Neural progenitor cell (in vitro differentiated cells): ENCODE data around the gene ZNF800. TPM values are rescaled to one million over a fixed set of nuclear protein-coding genes. Genes with fewer than 3 reads are reported as not detected.

Experiments
- DNase-seq: peaks from one replicate; pipeline ENCODE4 v3.0.0-alpha.2; 2016; ENCODE audit warnings: low spot score
- H2AFZ ChIP-seq: fragments of 200-600 bp; sonication (generic); replicated peaks from 2 replicates; pipeline ENCODE4 v1.6.1; 2016; ENCODE audit warnings: antibody characterized with exemption
- H3F3A ChIP-seq: fragments of 200-600 bp; sonication (generic); 2 replicates; pipeline ENCODE4 v1.6.1; 2016; ENCODE audit warnings: antibody characterized with exemption, low read depth
- H3K27ac ChIP-seq: fragments of 200-600 bp; sonication (generic); 2 replicates; pipeline ENCODE4 v1.5.1; 2016; ENCODE audit warnings: mild to moderate bottlenecking
- H3K27me3 ChIP-seq: fragments of 200-600 bp; sonication (generic); 2 replicates; pipeline ENCODE4 v1.6.1; 2016; ENCODE audit warnings: mild to moderate bottlenecking, moderate library complexity
- H3K36me3 ChIP-seq: fragments of 200-600 bp; sonication (generic); 2 replicates; pipeline ENCODE4 v1.5.1; 2016
- H3K4me1 ChIP-seq: fragments of 200-600 bp; sonication (generic); 2 replicates; pipeline ENCODE4 v1.6.1; 2016; ENCODE audit warnings: mixed run types
- H3K4me2 ChIP-seq: fragments of 200-600 bp; sonication (generic); 2 replicates; pipeline ENCODE4 v1.6.1; 2016
- H3K4me3 ChIP-seq: fragments of 200-600 bp; sonication (generic); 2 replicates; pipeline ENCODE4 v1.5.1; 2016
- H3K79me2 ChIP-seq: fragments of 200-600 bp; sonication (generic); 2 replicates; pipeline ENCODE4 v1.6.1; 2016; ENCODE audit warnings: low read depth
- H3K9ac ChIP-seq: fragments of 200-600 bp; sonication (generic); 2 replicates; pipeline ENCODE4 v1.6.1; 2016
- H3K9me3 ChIP-seq: fragments of 200-600 bp; sonication (generic); 2 replicates; pipeline ENCODE4 v1.5.1; 2016; ENCODE audit warnings: low read depth
- H4K20me1 ChIP-seq: fragments of 200-600 bp; sonication (generic); 2 replicates; pipeline ENCODE4 v1.6.1; 2016; ENCODE audit warnings: low read depth
- H3K27ac Mint-ChIP-seq: 3 replicates; pipeline ENCODE4 v1.8.0; 2021; ENCODE audit warnings: mixed read lengths
- H3K27me3 Mint-ChIP-seq: 2 replicates; pipeline ENCODE4 v1.8.0; 2022; ENCODE audit warnings: low read depth, mild to moderate bottlenecking, inconsistent platforms, moderate library complexity, mixed read lengths; ENCODE audit not compliant: insufficient read depth
- H3K36me3 Mint-ChIP-seq: 3 replicates; pipeline ENCODE4 v1.8.0; 2021; ENCODE audit warnings: mixed read lengths
- H3K4me1 Mint-ChIP-seq: 3 replicates; pipeline ENCODE4 v1.8.0; 2021; ENCODE audit warnings: mixed read lengths
- H3K4me3 Mint-ChIP-seq: 3 replicates; pipeline ENCODE4 v1.8.0; 2021; ENCODE audit warnings: mild to moderate bottlenecking, moderate library complexity, mixed read lengths
- H3K9me3 Mint-ChIP-seq: 3 replicates; pipeline ENCODE4 v1.8.0; 2020; ENCODE audit warnings: mixed read lengths
- EZH2 ChIP-seq: fragments of 200-600 bp; sonication (generic); IDR thresholded peaks from 2 replicates; pipeline ENCODE4 v1.6.1; 2017; ENCODE audit warnings: antibody characterized with exemption, mild to moderate bottlenecking, moderate library complexity
- EZH2phosphoT487 ChIP-seq: fragments of 200-600 bp; sonication (generic); IDR thresholded peaks from 2 replicates; pipeline ENCODE4 v1.6.1; 2017; ENCODE audit warnings: antibody characterized with exemption
- total RNA-seq: library from RNA; depleted of rRNA; stranded (reverse); fragments of >200 nt; gene quantifications from 2 replicates; pipeline ENCODE4 v1.2.3, GENCODE V29; 2015; ENCODE audit warnings: low replicate concordance
- TF ChIP-seq, protein P1 (sequence below): fragments of 200-600 bp; sonication (generic); IDR thresholded peaks from 2 replicates; pipeline ENCODE4 v1.5.1; 2017; ENCODE audit warnings: antibody characterized with exemption, mild to moderate bottlenecking

ZNF800 gene
- total RNA-seq, 1 donor from 2014 or later = 26.0 TPM

DNA sequence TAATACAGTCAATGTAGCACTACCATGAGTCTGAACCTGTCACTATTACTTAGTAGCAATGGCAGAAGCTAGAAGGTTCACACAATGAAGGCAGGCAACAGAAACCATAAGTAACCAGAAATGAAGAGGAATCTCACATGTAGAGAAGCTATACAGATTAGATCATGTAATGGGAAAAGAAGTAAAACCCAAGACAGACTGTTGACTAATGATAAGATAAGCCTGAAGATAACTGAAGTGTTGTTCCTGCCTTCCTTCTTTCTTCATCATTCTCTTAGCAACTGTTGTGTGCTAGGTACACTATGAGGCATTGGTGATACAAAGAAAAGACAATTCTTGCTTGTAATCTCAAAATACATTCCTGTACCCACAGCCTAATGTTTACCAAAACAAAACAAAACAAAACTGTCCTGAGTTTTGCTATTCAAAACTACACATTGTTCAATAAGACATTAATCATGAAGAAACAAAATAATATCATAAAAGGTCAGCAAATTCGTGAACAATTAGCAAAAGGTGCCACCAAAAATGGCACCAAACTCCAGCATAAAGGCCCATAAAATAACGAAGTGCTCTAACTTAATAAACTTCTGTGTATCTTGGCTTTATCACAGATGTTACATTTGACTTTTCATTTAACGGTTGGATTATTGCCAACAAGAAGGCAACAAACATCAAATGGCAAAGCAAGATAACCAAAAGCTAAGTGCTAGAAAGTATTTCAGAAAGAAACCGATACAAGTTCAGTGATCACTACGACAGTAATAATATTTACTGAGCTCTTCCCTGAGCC, 27.1 kb downstream of the ZNF800 start:
- no peaks in the 10 kb centered on the region for H3K36me3 ChIP-seq
- no peaks in the 10 kb centered on the region for H3K4me1 Mint-ChIP-seq
- H3K9me3 Mint-ChIP-seq = no peaks in the 10 kb centered on the region

DNA sequence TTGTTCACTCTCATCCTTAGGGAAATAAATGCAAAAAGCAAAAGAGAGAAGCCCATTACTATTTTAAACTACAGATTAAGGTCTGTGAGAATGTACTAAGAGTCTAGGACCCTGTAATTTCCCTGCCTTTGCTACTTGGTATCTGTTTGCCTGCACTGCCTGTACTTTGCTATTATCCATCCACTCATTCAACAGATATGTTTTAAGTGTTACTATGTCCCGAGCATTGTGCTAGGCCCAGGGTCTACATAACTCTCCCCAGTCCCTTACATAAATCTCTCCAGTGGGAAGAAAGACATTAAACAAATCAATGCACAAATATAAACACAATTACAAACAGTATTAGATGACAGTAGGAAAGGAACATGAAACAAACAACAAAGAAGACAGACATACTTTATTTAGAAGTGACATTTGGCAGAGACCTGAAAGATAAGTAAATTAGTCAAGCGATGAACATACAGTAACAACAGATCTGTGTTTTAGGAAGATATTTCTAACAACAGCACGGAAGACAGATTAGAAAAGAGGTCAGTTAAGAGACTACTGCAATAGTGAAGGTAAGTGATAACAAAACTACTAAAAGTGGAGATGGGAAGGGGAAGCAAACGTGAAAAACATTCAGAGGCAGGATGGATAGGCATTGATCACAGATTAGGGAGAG, 30.0 kb downstream of the ZNF800 start:
- no peaks in the 10 kb centered on the region for H3K27me3 Mint-ChIP-seq
- DNase-seq = no peak
- no peaks in the 10 kb centered on the region for H3K36me3 ChIP-seq
- H3K27me3 ChIP-seq = no peaks in the 10 kb centered on the region
- H3K4me1 Mint-ChIP-seq = no peaks in the 10 kb centered on the region
- H4K20me1 ChIP-seq = no peaks in the 10 kb centered on the region
- no peak overlapping the region for H3K4me3 ChIP-seq
- H3K9ac ChIP-seq = no peak overlapping the region
- no peaks in the 10 kb centered on the region for H3K9me3 Mint-ChIP-seq
- no peaks in the 10 kb centered on the region for H3K36me3 Mint-ChIP-seq
- no peaks in the 10 kb centered on the region for H3K79me2 ChIP-seq
- TF ChIP-seq EZH2 (no peak), EZH2phosphoT487 (no peak)
- TF ChIP-seq, protein P1, sequence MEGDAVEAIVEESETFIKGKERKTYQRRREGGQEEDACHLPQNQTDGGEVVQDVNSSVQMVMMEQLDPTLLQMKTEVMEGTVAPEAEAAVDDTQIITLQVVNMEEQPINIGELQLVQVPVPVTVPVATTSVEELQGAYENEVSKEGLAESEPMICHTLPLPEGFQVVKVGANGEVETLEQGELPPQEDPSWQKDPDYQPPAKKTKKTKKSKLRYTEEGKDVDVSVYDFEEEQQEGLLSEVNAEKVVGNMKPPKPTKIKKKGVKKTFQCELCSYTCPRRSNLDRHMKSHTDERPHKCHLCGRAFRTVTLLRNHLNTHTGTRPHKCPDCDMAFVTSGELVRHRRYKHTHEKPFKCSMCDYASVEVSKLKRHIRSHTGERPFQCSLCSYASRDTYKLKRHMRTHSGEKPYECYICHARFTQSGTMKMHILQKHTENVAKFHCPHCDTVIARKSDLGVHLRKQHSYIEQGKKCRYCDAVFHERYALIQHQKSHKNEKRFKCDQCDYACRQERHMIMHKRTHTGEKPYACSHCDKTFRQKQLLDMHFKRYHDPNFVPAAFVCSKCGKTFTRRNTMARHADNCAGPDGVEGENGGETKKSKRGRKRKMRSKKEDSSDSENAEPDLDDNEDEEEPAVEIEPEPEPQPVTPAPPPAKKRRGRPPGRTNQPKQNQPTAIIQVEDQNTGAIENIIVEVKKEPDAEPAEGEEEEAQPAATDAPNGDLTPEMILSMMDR = no peak
- no peak overlapping the region for H3K4me3 Mint-ChIP-seq
- no peaks in the 10 kb centered on the region for H3F3A ChIP-seq
- no peaks in the 10 kb centered on the region for H3K4me1 ChIP-seq
- H3K9me3 ChIP-seq = no peaks in the 10 kb centered on the region
- H2AFZ ChIP-seq = no peak overlapping the region
- no peak overlapping the region for H3K27ac Mint-ChIP-seq
- no peak overlapping the region for H3K27ac ChIP-seq
- no peak overlapping the region for H3K4me2 ChIP-seq

More for the DNA sequence above, 27.1 kb downstream of the ZNF800 start:
- Histone ChIP-seq H3K9me3 (no peaks in the 10 kb centered on the region), H3F3A (no peaks in the 10 kb centered on the region), H3K79me2 (no peaks in the 10 kb centered on the region), H3K9ac (no peak overlapping the region), H3K27me3 (no peaks in the 10 kb centered on the region), H2AFZ (no peak overlapping the region), H4K20me1 (no peaks in the 10 kb centered on the region), H3K4me2 (no peak overlapping the region), H3K4me3 (no peak overlapping the region), H3K4me1 (no peaks in the 10 kb centered on the region), H3K27ac (no peak overlapping the region)
- DNase-seq = no peak
- no peaks in the 10 kb centered on the region for H3K27me3 Mint-ChIP-seq
- TF ChIP-seq, protein P1 = no peak
- no peak for TF ChIP-seq EZH2
- no peak for TF ChIP-seq EZH2phosphoT487
- H3K27ac Mint-ChIP-seq = no peak overlapping the region
- H3K4me3 Mint-ChIP-seq = no peak overlapping the region
- peaks cover 2% of the 10 kb centered on the region for H3K36me3 Mint-ChIP-seq

DNA sequence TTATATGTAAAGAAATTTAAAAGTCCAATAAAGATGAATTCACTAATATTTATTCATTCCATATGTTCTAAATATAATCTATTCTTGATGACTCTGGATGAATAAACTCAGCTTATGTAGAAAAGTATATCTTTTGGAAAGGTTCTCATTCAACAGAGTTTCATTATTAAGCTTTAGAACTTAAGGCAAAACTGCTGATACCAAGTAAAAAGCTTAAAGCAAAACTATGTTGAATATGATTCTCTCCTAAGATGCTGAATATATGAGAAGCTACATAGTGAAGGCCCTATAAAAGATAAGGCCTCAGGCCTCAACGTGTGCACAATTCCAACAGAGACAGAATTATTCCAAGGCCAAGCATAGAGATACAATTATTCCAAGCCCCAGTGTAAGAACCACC, 30.8 kb downstream of the ZNF800 start:
- H3K27ac Mint-ChIP-seq = no peak overlapping the region
- H3K9me3 ChIP-seq = no peaks in the 10 kb centered on the region
- no peak for DNase-seq
- no peak overlapping the region for H3K4me3 ChIP-seq
- H3K27ac ChIP-seq = no peak overlapping the region
- no peaks in the 10 kb centered on the region for H3K9me3 Mint-ChIP-seq
- no peaks in the 10 kb centered on the region for H3K36me3 ChIP-seq
- H3K36me3 Mint-ChIP-seq = no peaks in the 10 kb centered on the region
- no peaks in the 10 kb centered on the region for H3K4me1 ChIP-seq
- no peak overlapping the region for H3K4me2 ChIP-seq
- TF ChIP-seq EZH2 (no peak), EZH2phosphoT487 (no peak)
- TF ChIP-seq, protein P1 = no peak
- no peaks in the 10 kb centered on the region for H3K27me3 Mint-ChIP-seq
- no peaks in the 10 kb centered on the region for H3K27me3 ChIP-seq
- H3K9ac ChIP-seq = no peak overlapping the region
- H3K79me2 ChIP-seq = no peaks in the 10 kb centered on the region
- no peaks in the 10 kb centered on the region for H4K20me1 ChIP-seq
- H3K4me3 Mint-ChIP-seq = no peak overlapping the region
- H2AFZ ChIP-seq = no peak overlapping the region
- no peaks in the 10 kb centered on the region for H3K4me1 Mint-ChIP-seq
- no peaks in the 10 kb centered on the region for H3F3A ChIP-seq
